ENCODE measurements around the gene DCTPP1. TPM values are rescaled to one million over a fixed set of nuclear protein-coding genes. Genes with fewer than 3 reads are reported as not detected.

DCTPP1 gene
- polyA plus RNA-seq, 3 donors = 10.5 to 45.5 (median 32.2) TPM

DNA sequence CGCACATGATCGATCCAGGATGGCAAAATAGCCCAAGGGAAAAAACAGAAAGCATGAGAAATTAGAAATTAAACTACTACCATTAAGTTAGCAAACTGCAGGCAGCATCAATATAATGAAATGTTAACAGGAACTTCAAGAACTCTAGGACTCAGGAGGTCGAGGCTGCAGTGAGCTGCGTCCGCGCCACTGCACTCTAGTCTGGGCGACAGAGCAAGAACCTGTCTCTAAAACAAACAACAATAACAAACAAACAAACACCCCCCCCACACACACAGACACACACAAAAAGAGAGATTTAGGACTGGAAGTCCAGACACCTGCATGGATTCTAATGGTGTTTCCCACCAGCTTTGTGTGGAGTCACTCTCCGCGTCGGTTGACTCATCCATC lies 16.4 kb upstream of the DCTPP1 start:
- no peaks in the 10 kb centered on the region for H3K27me3 ChIP-seq (ENCODE audit: control insufficient read depth in 2 of 2, insufficient read depth in 2 of 2, low read length in 2 of 2)
- no peaks in the 10 kb centered on the region for H3K9me3 ChIP-seq (replicated peaks in 1 of 2; ENCODE audit: control insufficient read depth in 1 of 2, insufficient read depth in 1 of 2, low read length in 2 of 2)
- peaks cover 30% of the 10 kb centered on the region for H3K79me2 ChIP-seq (ENCODE audit: insufficient read depth, low read length)
- H2AFZ ChIP-seq (ENCODE audit: insufficient read depth, low read depth, low read length, poor library complexity, severe bottlenecking) = peak overlapping the region; percentile 99
- peaks cover 0 to 1% (median 0%) of the 10 kb centered on the region in 3 donors for H3K27me3 Mint-ChIP-seq (ENCODE audit: low read depth in 3 of 3)
- peak overlapping the region; percentile 90 for H3K9ac ChIP-seq (ENCODE audit: insufficient read depth, low read length, poor library complexity, severe bottlenecking)
- H4K20me1 ChIP-seq (ENCODE audit: insufficient read depth, low read length) = peaks cover 27% of the 10 kb centered on the region
- 77% methylated on average over 6 of the region's 10 CpGs for WGBS (ENCODE audit: insufficient coverage)
- peak overlapping the region; percentile 81 to 90 (median 85) for H3K4me3 ChIP-seq (replicated peaks in 1 of 3; ENCODE audit: low read depth in 2 of 3, low read length in 3 of 3)
- H3K27ac Mint-ChIP-seq = peak overlapping the region; percentile 89 to 99 (median 97)
- H3K4me2 ChIP-seq (replicated peaks; ENCODE audit: extremely low read depth, low read length, poor library complexity, severe bottlenecking) = peak overlapping the region; percentile 90
- H3K4me1 Mint-ChIP-seq = peaks cover 35% of the 10 kb centered on the region
- intact Hi-C loops (cut with micrococcal nuclease) = loop anchor here in 1 of 2 donors (5.0 to 10.0 kb wide), 2 partner anchors 36 to 169 kb away; partner anchors contain the start of gene ZNF689
- DNase-seq = peak in 1 of 3 donors; percentile 29
- H3K36me3 Mint-ChIP-seq = peaks cover 11 to 13% of the 10 kb centered on the region in 2 donors
- TF ChIP-seq, protein P1, sequence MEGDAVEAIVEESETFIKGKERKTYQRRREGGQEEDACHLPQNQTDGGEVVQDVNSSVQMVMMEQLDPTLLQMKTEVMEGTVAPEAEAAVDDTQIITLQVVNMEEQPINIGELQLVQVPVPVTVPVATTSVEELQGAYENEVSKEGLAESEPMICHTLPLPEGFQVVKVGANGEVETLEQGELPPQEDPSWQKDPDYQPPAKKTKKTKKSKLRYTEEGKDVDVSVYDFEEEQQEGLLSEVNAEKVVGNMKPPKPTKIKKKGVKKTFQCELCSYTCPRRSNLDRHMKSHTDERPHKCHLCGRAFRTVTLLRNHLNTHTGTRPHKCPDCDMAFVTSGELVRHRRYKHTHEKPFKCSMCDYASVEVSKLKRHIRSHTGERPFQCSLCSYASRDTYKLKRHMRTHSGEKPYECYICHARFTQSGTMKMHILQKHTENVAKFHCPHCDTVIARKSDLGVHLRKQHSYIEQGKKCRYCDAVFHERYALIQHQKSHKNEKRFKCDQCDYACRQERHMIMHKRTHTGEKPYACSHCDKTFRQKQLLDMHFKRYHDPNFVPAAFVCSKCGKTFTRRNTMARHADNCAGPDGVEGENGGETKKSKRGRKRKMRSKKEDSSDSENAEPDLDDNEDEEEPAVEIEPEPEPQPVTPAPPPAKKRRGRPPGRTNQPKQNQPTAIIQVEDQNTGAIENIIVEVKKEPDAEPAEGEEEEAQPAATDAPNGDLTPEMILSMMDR (IDR thresholded peaks at IDR 0.05) = no peak
- H3K9me3 Mint-ChIP-seq = peaks cover 0 to 3% (median 0%) of the 10 kb centered on the region in 7 donors
- peak overlapping the region; percentile 89 to 95 for H3K4me3 Mint-ChIP-seq
- peaks cover 0 to 4% of the 10 kb centered on the region in 2 donors for H3K36me3 ChIP-seq (replicated peaks in 1 of 2; ENCODE audit: control insufficient read depth in 1 of 2, insufficient read depth in 2 of 2, low read length in 2 of 2)
- peaks cover 34 to 39% of the 10 kb centered on the region in 2 donors for H3K4me1 ChIP-seq (ENCODE audit: control insufficient read depth in 1 of 2, insufficient read depth in 2 of 2, low read length in 2 of 2)
- H3K27ac ChIP-seq (ENCODE audit: low read depth in 1 of 2, low read length in 2 of 2) = peak overlapping the region; percentile 83 to 90

DNA sequence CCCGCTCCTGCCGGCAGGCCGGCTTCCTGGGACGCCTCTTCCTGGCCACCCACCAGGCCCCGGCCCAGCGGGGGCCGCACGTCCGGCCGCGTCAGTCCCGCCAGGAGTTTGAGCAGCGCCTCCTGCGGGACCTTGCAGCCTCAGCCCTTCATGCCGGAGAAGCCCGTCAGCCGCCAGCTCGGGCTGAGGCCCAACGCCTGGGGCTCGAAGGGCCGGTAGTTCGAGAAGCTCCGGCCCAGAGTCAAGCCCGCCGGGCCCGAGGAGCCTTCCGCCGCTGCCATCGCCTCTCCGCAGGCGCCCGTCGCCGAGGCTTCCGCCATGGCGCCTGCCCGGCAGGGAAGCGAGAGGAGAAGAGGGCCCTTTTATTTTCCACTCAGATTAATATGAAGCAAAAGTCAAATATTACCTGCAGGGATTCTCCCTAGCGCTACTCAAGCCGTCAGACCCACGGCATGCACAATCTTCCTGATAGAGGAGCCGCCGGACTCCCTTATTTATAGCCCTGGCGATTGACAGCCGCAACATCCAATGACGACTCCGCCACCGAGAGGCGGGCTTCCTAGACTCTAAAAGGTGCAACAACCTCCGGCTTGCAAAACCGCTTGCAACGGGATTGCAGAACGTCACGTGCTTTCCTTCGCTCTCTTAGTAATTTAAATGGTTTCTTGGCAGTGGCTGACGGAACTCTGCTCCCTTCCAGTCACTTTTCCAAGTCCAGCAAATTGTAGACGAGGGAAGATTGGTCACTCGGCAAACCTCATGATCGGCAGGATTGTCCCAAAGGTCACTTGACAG lies 15.8 kb upstream of the DCTPP1 start, which contains the start of gene SEPHS2:
SEPHS2 (minus strand) TSS at position 467 of the 795 bp plus-strand sequence; CDS start at position 320, 147 bp downstream.
- H3K27me3 ChIP-seq (ENCODE audit: control insufficient read depth in 2 of 2, insufficient read depth in 2 of 2, low read length in 2 of 2) = no peaks in the 10 kb centered on the region
- WGBS (ENCODE audit: insufficient coverage) = under 1% methylated on average over 51 of the region's 59 CpGs
- peak within 1 kb of the TSS; percentile 81 to 90 (median 85) for H3K4me3 ChIP-seq (replicated peaks in 1 of 3; ENCODE audit: low read depth in 2 of 3, low read length in 3 of 3)
- H3K36me3 Mint-ChIP-seq = peaks cover 11 to 13% of the 10 kb centered on the region in 2 donors
- peaks cover 36% of the 10 kb centered on the region for H3K4me1 Mint-ChIP-seq
- H3K27ac Mint-ChIP-seq = peak within 1 kb of the TSS; percentile 89 to 99 (median 97)
- H2AFZ ChIP-seq (ENCODE audit: insufficient read depth, low read depth, low read length, poor library complexity, severe bottlenecking) = peak within 1 kb of the TSS; percentile 99
- H3K27me3 Mint-ChIP-seq (ENCODE audit: low read depth in 3 of 3) = peaks cover 0 to 1% (median 0%) of the 10 kb centered on the region in 3 donors
- H3K36me3 ChIP-seq (replicated peaks in 1 of 2; ENCODE audit: control insufficient read depth in 1 of 2, insufficient read depth in 2 of 2, low read length in 2 of 2) = peaks cover 0 to 4% of the 10 kb centered on the region in 2 donors
- TF ChIP-seq, protein P1 (IDR thresholded peaks at IDR 0.05) = peak; percentile 51
- peak within 1 kb of the TSS; percentile 90 for H3K4me2 ChIP-seq (replicated peaks; ENCODE audit: extremely low read depth, low read length, poor library complexity, severe bottlenecking)
- H3K9me3 Mint-ChIP-seq = peaks cover 0 to 3% (median 0%) of the 10 kb centered on the region in 7 donors
- no peaks in the 10 kb centered on the region for H3K9me3 ChIP-seq (replicated peaks in 1 of 2; ENCODE audit: control insufficient read depth in 1 of 2, insufficient read depth in 1 of 2, low read length in 2 of 2)
- peaks cover 27% of the 10 kb centered on the region for H4K20me1 ChIP-seq (ENCODE audit: insufficient read depth, low read length)
- DNase-seq = peak; percentile 95 to 99 (median 97)
- H3K79me2 ChIP-seq (ENCODE audit: insufficient read depth, low read length) = peaks cover 30% of the 10 kb centered on the region
- H3K4me1 ChIP-seq (ENCODE audit: control insufficient read depth in 1 of 2, insufficient read depth in 2 of 2, low read length in 2 of 2) = peaks cover 34 to 36% of the 10 kb centered on the region in 2 donors
- H3K27ac ChIP-seq (ENCODE audit: low read depth in 1 of 2, low read length in 2 of 2) = peak within 1 kb of the TSS; percentile 83 to 90
- H3K4me3 Mint-ChIP-seq = peak within 1 kb of the TSS; percentile 89 to 95
- intact Hi-C loops (cut with micrococcal nuclease) = loop anchor here (2.0 to 10.0 kb wide), 3 partner anchors 37 to 169 kb away; partner anchors contain the start of genes ZNF689 (in 1 of the 2) and ZNF768 (in 1 of the 2)
- peak within 1 kb of the TSS; percentile 90 for H3K9ac ChIP-seq (ENCODE audit: insufficient read depth, low read length, poor library complexity, severe bottlenecking)
